H1 (cell line): ENCODE measurements around the gene UCN. TPM values are rescaled to one million over a fixed set of nuclear protein-coding genes. Genes with fewer than 3 reads are reported as not detected.

Experiments
- CTCF ChIA-PET: fragments of 300-600 bp; sonication (Branson Sonifier 250); formaldehyde crosslinking; loops from one replicate; lab custom pipeline; 2021; ENCODE audit not compliant: partially characterized antibody; lab: Charles Lee
- POLR2A ChIA-PET: fragments of 300-600 bp; sonication (Branson Sonifier 250); formaldehyde crosslinking; loops from one replicate; lab custom pipeline; 2021; ENCODE audit warnings: inconsistent platforms; ENCODE audit not compliant: partially characterized antibody; lab: Charles Lee
- DNase-seq, 2 experiments: peaks; one replicate each; pipeline versions ENCODE4 v3.0.0 to v3.0.0-alpha.2; 2010 to 2022; ENCODE audit warnings: low spot score in 2 of 2, low read depth in 1 of 2, mixed read lengths in 1 of 2
- FAIRE-seq: peaks from 2 replicates; lab custom pipeline; 2011; peaks lifted over from hg19 to GRCh38; lab: Jason Lieb, UNC
- H2AFZ ChIP-seq: 2 replicates; pipeline ENCODE4 v1.8.1; 2012; ENCODE audit warnings: low read length, inconsistent platforms
- H2AK5ac ChIP-seq: 2 replicates; pipeline ENCODE4 v1.6.1; 2013; ENCODE audit warnings: low read depth, low read length
- H2BK120ac ChIP-seq: replicated peaks from 2 replicates; pipeline ENCODE3; 2013; ENCODE audit warnings: low read depth, low read length, inconsistent platforms
- H2BK12ac ChIP-seq: 2 replicates; pipeline ENCODE4 v1.6.1; 2013; ENCODE audit warnings: low read depth, low read length
- H2BK15ac ChIP-seq: 2 replicates; pipeline ENCODE4 v1.6.1; 2013; ENCODE audit warnings: low read length
- H2BK20ac ChIP-seq: 2 replicates; pipeline ENCODE4 v1.6.1; 2013; ENCODE audit warnings: low read length
- H2BK5ac ChIP-seq: 2 replicates; pipeline ENCODE4 v1.6.1; 2013; ENCODE audit warnings: low read depth, low read length
- H3K14ac ChIP-seq: 2 replicates; pipeline ENCODE4 v1.6.1; 2013; ENCODE audit warnings: inconsistent platforms; ENCODE audit not compliant: insufficient read length
- H3K18ac ChIP-seq: 2 replicates; pipeline ENCODE4 v1.6.1; 2013; ENCODE audit warnings: low read length; ENCODE audit errors: extremely low read depth
- H3K23ac ChIP-seq: 2 replicates; pipeline ENCODE4 v1.6.1; 2013; ENCODE audit warnings: inconsistent platforms; ENCODE audit not compliant: insufficient read length
- H3K23me2 ChIP-seq: 2 replicates; pipeline ENCODE4 v1.6.1; 2013; ENCODE audit warnings: low read depth, low read length
- H3K27ac ChIP-seq: 2 replicates; pipeline ENCODE4 v1.6.1; 2011; ENCODE audit warnings: low read depth, low read length, inconsistent platforms
- H3K27me3 ChIP-seq, 4 experiments: replicated peaks in 1 of 4; 1 replicate in 1 of 4; 2 replicates in 3 of 4; pipeline versions ENCODE4 v1.6.1 to v1.8.1; 2011 to 2013; ENCODE audit warnings: low read length in 3 of 4, mild to moderate bottlenecking in 3 of 4, inconsistent platforms in 2 of 4, mixed read lengths in 2 of 4, moderate library complexity in 1 of 4; ENCODE audit not compliant: control insufficient read depth in 3 of 4, insufficient read depth in 3 of 4; ENCODE audit errors: extremely low read depth in 1 of 4
- H3K36me3 ChIP-seq, 4 experiments: 2 replicates each; pipeline versions ENCODE4 v1.6.1 to v1.8.1; 2011 to 2013; ENCODE audit warnings: mild to moderate bottlenecking in 4 of 4, low read length in 3 of 4, moderate library complexity in 2 of 4, control low read depth in 1 of 4, inconsistent platforms in 1 of 4; ENCODE audit not compliant: insufficient read depth in 4 of 4, control insufficient read depth in 2 of 4
- H3K4ac ChIP-seq: replicated peaks from 2 replicates; pipeline ENCODE3; 2013; ENCODE audit warnings: low read length, low read depth, mixed read lengths, inconsistent platforms; ENCODE audit not compliant: insufficient read length
- H3K4me1 ChIP-seq, 4 experiments: replicated peaks in 1 of 4; 1 replicate in 1 of 4; 2 replicates in 3 of 4; pipeline versions ENCODE4 v1.6.1 to v1.8.1; 2011 to 2013; ENCODE audit warnings: low read length in 3 of 4, inconsistent platforms in 2 of 4, mixed read lengths in 1 of 4; ENCODE audit not compliant: insufficient read depth in 4 of 4, control insufficient read depth in 3 of 4
- H3K4me2 ChIP-seq, 2 experiments: 2 replicates each; pipeline versions ENCODE4 v1.6.1 to v1.8.1; 2011 to 2013; ENCODE audit warnings: low read depth in 2 of 2, low read length in 2 of 2, control low read depth in 1 of 2, inconsistent platforms in 1 of 2, mild to moderate bottlenecking in 1 of 2; ENCODE audit not compliant: insufficient read depth in 1 of 2
- H3K4me3 ChIP-seq, 4 experiments: fragments of 200-600, 300-600 bp in 1 of 4; sonication (generic), shearing (Covaris generic), sonication (Bioruptor Twin) in 1 of 4; 2 replicates each; pipeline versions ENCODE4 v1.5.1 to v1.8.1; 2011 to 2016; ENCODE audit warnings: low read length in 4 of 4, low read depth in 3 of 4, control low read depth in 2 of 4, inconsistent platforms in 2 of 4, mild to moderate bottlenecking in 2 of 4, mixed read lengths in 1 of 4, moderate library complexity in 1 of 4; ENCODE audit not compliant: insufficient read depth in 2 of 4; ENCODE audit errors: extremely low read depth in 1 of 4
- H3K56ac ChIP-seq: replicated peaks from 2 replicates; pipeline ENCODE3; 2013; ENCODE audit warnings: low read depth, mild to moderate bottlenecking, mixed read lengths, low read length, inconsistent platforms; ENCODE audit not compliant: insufficient read length
- H3K79me1 ChIP-seq: 2 replicates; pipeline ENCODE4 v1.6.1; 2013; ENCODE audit warnings: low read depth, low read length, control low read depth
- H3K79me2 ChIP-seq, 2 experiments: 2 replicates each; pipeline versions ENCODE4 v1.6.1 to v1.8.1; 2012 to 2013; ENCODE audit warnings: low read length in 2 of 2, mild to moderate bottlenecking in 2 of 2, inconsistent platforms in 1 of 2; ENCODE audit not compliant: insufficient read depth in 2 of 2, control insufficient read depth in 1 of 2
- H3K9ac ChIP-seq, 4 experiments: replicated peaks in 1 of 4; 1 replicate in 1 of 4; 2 replicates in 3 of 4; pipeline versions ENCODE4 v1.6.1 to v1.8.1; 2011 to 2013; ENCODE audit warnings: low read depth in 3 of 4, low read length in 3 of 4, control low read depth in 2 of 4, mild to moderate bottlenecking in 2 of 4, moderate library complexity in 2 of 4, inconsistent platforms in 1 of 4; ENCODE audit errors: extremely low read depth in 1 of 4
- H3K9me3 ChIP-seq, 2 experiments: 2 replicates each; pipeline versions ENCODE4 v1.6.1 to v1.8.1; 2012 to 2013; ENCODE audit warnings: mild to moderate bottlenecking in 2 of 2, moderate library complexity in 2 of 2, control low read depth in 1 of 2, inconsistent platforms in 1 of 2, low read depth in 1 of 2, low read length in 1 of 2, mixed read lengths in 1 of 2; ENCODE audit not compliant: insufficient read depth in 2 of 2
- H4K20me1 ChIP-seq, 2 experiments: replicated peaks in 1 of 2; 2 replicates each; pipeline versions ENCODE3 to v1.8.1; 2011 to 2013; ENCODE audit warnings: inconsistent platforms in 2 of 2, low read length in 2 of 2, mild to moderate bottlenecking in 1 of 2; ENCODE audit not compliant: insufficient read depth in 2 of 2, control insufficient read depth in 1 of 2
- H4K5ac ChIP-seq: 2 replicates; pipeline ENCODE4 v1.6.1; 2013; ENCODE audit warnings: low read length, low read depth, mixed read lengths, inconsistent platforms; ENCODE audit not compliant: insufficient read length
- H4K8ac ChIP-seq: 2 replicates; pipeline ENCODE4 v1.8.0; 2013; ENCODE audit warnings: mild to moderate bottlenecking, moderate library complexity, low read length, inconsistent platforms; ENCODE audit not compliant: insufficient read depth; ENCODE audit errors: extremely low read depth
- H4K91ac ChIP-seq: replicated peaks from 2 replicates; pipeline ENCODE3; 2013; ENCODE audit warnings: low read length, mixed read lengths, inconsistent platforms; ENCODE audit not compliant: insufficient read length
- BCL11A ChIP-seq, 2 experiments: IDR thresholded peaks; one replicate each; pipeline ENCODE4 v1.6.1; 2011; ENCODE audit warnings: low read depth in 2 of 2, low read length in 2 of 2, mild to moderate bottlenecking in 2 of 2
- EP300 ChIP-seq, 2 experiments: IDR thresholded peaks; 1 replicate in 1 of 2; 2 replicates in 1 of 2; pipeline ENCODE4 v1.6.1; 2011 to 2012; ENCODE audit warnings: low read depth in 2 of 2, low read length in 2 of 2, mild to moderate bottlenecking in 2 of 2, borderline replicate concordance in 1 of 2, inconsistent platforms in 1 of 2, moderate library complexity in 1 of 2
- FOSL1 ChIP-seq: IDR thresholded peaks from 2 replicates; pipeline ENCODE4 v1.6.1; 2011; ENCODE audit warnings: mild to moderate bottlenecking, low read depth, low read length, moderate library complexity; ENCODE audit not compliant: insufficient read depth
- GABPA ChIP-seq: IDR thresholded peaks from 2 replicates; pipeline ENCODE4 v1.6.1; 2011; ENCODE audit warnings: mild to moderate bottlenecking, low read length, moderate library complexity, borderline replicate concordance; ENCODE audit not compliant: insufficient read depth
- MAFK ChIP-seq: IDR thresholded peaks from 2 replicates; pipeline ENCODE4 v1.6.1; 2012; ENCODE audit warnings: low read depth, mild to moderate bottlenecking, improper control_type of control experiment, low read length
- PHF8 ChIP-seq: fragments of 200-600 bp; sonication (generic); conservative IDR thresholded peaks from 2 replicates; pipeline ENCODE4 v1.7.1; 2012; ENCODE audit warnings: low read depth, mild to moderate bottlenecking, inconsistent platforms, low read length, moderate library complexity
- RFX5 ChIP-seq: IDR thresholded peaks from 2 replicates; pipeline ENCODE4 v1.6.1; 2011; ENCODE audit warnings: low read depth, low read length, improper control_type of control experiment, borderline replicate concordance
- RNF2 ChIP-seq: fragments of 200-900, 300-1000 bp; sonication (generic); IDR thresholded peaks from 2 replicates; pipeline ENCODE4 v1.7.1; 2016; ENCODE audit warnings: borderline replicate concordance, low read depth, mild to moderate bottlenecking, antibody characterized with exemption, low read length; ENCODE audit not compliant: poor library complexity, severe bottlenecking; ENCODE audit errors: missing control alignments
- SP2 ChIP-seq: IDR thresholded peaks from 2 replicates; pipeline ENCODE4 v1.6.1; 2012; ENCODE audit warnings: mild to moderate bottlenecking, low read length, inconsistent platforms
- SP4 ChIP-seq: IDR thresholded peaks from 2 replicates; pipeline ENCODE4 v1.6.1; 2012; ENCODE audit warnings: low read length, inconsistent platforms
- SUZ12 ChIP-seq: fragments of 200-600 bp; sonication (generic); IDR thresholded peaks from 2 replicates; pipeline ENCODE4 v1.6.1; 2012; ENCODE audit warnings: mild to moderate bottlenecking, inconsistent platforms, low read length, moderate library complexity, mixed read lengths
- TAF7 ChIP-seq: optimal IDR thresholded peaks from 2 replicates; pipeline ENCODE3; 2011; ENCODE audit warnings: low read depth, mild to moderate bottlenecking, inconsistent platforms, low read length, moderate library complexity, borderline replicate concordance
- TCF12 ChIP-seq: IDR thresholded peaks from 2 replicates; pipeline ENCODE4 v1.6.1; 2011; ENCODE audit warnings: low read depth, mild to moderate bottlenecking, low read length
- WGBS, 2 experiments: shearing (Covaris generic) in 1 of 2; methylation state at CpG; one replicate each; pipeline versions ENCODE4 v1.1.6 to v1.1.7; 2013 to 2015; ENCODE audit warnings: low lambda C conversion rate in 2 of 2, mixed read lengths in 2 of 2, inconsistent platforms in 1 of 2, low coverage in 1 of 2, missing lambda C conversion rate in 1 of 2; ENCODE audit not compliant: insufficient replicate concordance in 2 of 2, insufficient coverage in 1 of 2, insufficient read length in 1 of 2; ENCODE audit errors: extremely low coverage in 1 of 2, missing lambda C conversion rate in 1 of 2; 5-methylcytosine and 5-hydroxymethylcytosine counted together
- polyA plus RNA-seq, 7 experiments: library from polyadenylated mRNA; depleted of rRNA in 3 of 7; stranded (reverse) in 5 of 7; unstranded in 2 of 7; fragments of >200 nt in 5 of 7; fragments of 200-250 nt in 2 of 7; gene quantifications; 1 replicate in 5 of 7; 2 replicates in 1 of 7; 4 replicates in 1 of 7; pipeline versions ENCODE4 v1.2.1 to v1.2.3, GENCODE V29; 2011 to 2013; ENCODE audit warnings: missing spikeins in 2 of 7, mixed read lengths in 2 of 7
- total RNA-seq: library from RNA; stranded (reverse); fragmentation: NEBNext Ultra II Directional; extraction: Animal tissue kit (Norgen Biotek cat#: 25700); gene quantifications from 2 replicates; pipeline ENCODE4 v1.2.1, GENCODE V29; 2021

UCN gene
- total and polyA plus RNA-seq, 2 of the 8 experiments (the other 6 are each of a cell fraction or from before 2014, with no cell fraction given) = 0.35 TPM; not detected in 1

GRCh38 chr2:27280826-27281225, 27.4 kb downstream of the UCN start:
- H2BK15ac ChIP-seq = peak overlapping the region; percentile 75; the same call in 1 of the 2 replicates
- H3K9ac ChIP-seq = no peak overlapping the region
- H3K4me1 ChIP-seq = peaks cover 4 to 15% (median 13%) of the 10 kb centered on the region in 4 experiments
- no peak overlapping the region for H3K27ac ChIP-seq
- H3K56ac ChIP-seq = no peak overlapping the region
- H3K79me2 ChIP-seq = no peaks in the 10 kb centered on the region
- POLR2A ChIA-PET = interaction anchor here (0.6 to 11.9 kb wide), 8 partner anchors 9 to 176 kb away, joined by 3 to 149 read pairs (median 6); partner anchors contain the start of gene SLC30A3
- DNase-seq (no peak), FAIRE-seq (no peak)
- 88% methylated on average over 3 of the region's 3 CpGs; no CpG with 5 or more reads in 1 of the 2 experiments for WGBS, 2 experiments
- no peak overlapping the region for H2BK5ac ChIP-seq
- H3K18ac ChIP-seq = no peak overlapping the region
- H3K14ac ChIP-seq = no peak overlapping the region
- H2BK20ac ChIP-seq = peak overlapping the region; percentile 49; the same call in 1 of the 2 replicates
- no peak overlapping the region for H4K8ac ChIP-seq
- no peaks in the 10 kb centered on the region for H4K20me1 ChIP-seq
- H3K9me3 ChIP-seq = no peaks in the 10 kb centered on the region
- H2BK12ac ChIP-seq = peak overlapping the region; percentile 82; the same call in 1 of the 2 replicates
- H3K27me3 ChIP-seq = peaks cover 0 to 4% (median 0%) of the 10 kb centered on the region in 4 experiments; a peak in 1 of 7 replicates
- H3K4ac ChIP-seq = no peak overlapping the region
- CTCF ChIA-PET = interaction anchor here (0.9 to 20.2 kb wide), 20 partner anchors 8 to 187 kb away, joined by 3 to 413 read pairs (median 12); partner anchors contain the start of genes CAD and SLC30A3
- no peak overlapping the region for H3K4me2 ChIP-seq
- H2AFZ ChIP-seq = no peak overlapping the region
- no peak overlapping the region for H3K23ac ChIP-seq
- H3K23me2 ChIP-seq = peaks cover 3% of the 10 kb centered on the region
- H4K5ac ChIP-seq = no peak overlapping the region
- no peaks in the 10 kb centered on the region for H3K79me1 ChIP-seq
- H3K36me3 ChIP-seq = no peaks in the 10 kb centered on the region
- H2BK120ac ChIP-seq = no peak overlapping the region
- no peak overlapping the region for H2AK5ac ChIP-seq
- no peak overlapping the region for H4K91ac ChIP-seq
- no peak overlapping the region for H3K4me3 ChIP-seq
- TF ChIP-seq SP2 (no peak), MAFK (no peak), SUZ12 (no peak), BCL11A (IDR thresholded peaks at IDR 0.05; ENCODE audit: low read depth in 2 of 2, low read length in 2 of 2) (no peak), RNF2 (no peak), EP300 (IDR thresholded peaks at IDR 0.05; ENCODE audit: borderline replicate concordance in 1 of 2, low read depth in 2 of 2, low read length in 2 of 2) (no peak), SP4 (no peak), FOSL1 (no peak), TCF12 (no peak), TAF7 (no peak), PHF8 (no peak), GABPA (no peak), RFX5 (no peak)
